NCI-H226 (cell line): ENCODE measurements around the gene BPIFB6.
"Not testable (repeated sequence)": the region's sequence is repeated elsewhere in the genome, so short reads cannot be mapped to it uniquely, and the experiment has no call there.

Source experiments
- DNase-seq: peaks from one replicate; pipeline ENCODE4 v3.0.0-alpha.2; 2015

Gene BPIFB6

GRCh38 chr20:33032555-33032954 lies 1.1 kb downstream of the BPIFB6 start:
- no peak for DNase-seq

GRCh38 chr20:33033381-33033780 lies 1.9 kb downstream of the BPIFB6 start:
- no peak for DNase-seq

GRCh38 chr20:33034115-33034514 lies 2.7 kb downstream of the BPIFB6 start:
- no peak for DNase-seq

- DNase-seq: no peak
Observed at GRCh38 chr20:33034901-33035492, 3.5 kb downstream of the BPIFB6 start.

GRCh38 chr20:33037456-33037855 lies 6.0 kb downstream of the BPIFB6 start:
- DNase-seq: no peak

- DNase-seq: no peak
Observed at GRCh38 chr20:33038243-33038642, 6.8 kb downstream of the BPIFB6 start.

GRCh38 chr20:33042430-33042829 lies 11.0 kb downstream of the BPIFB6 start:
- no peak for DNase-seq

- no peak for DNase-seq
Observed at GRCh38 chr20:33042983-33043730, 11.7 kb downstream of the BPIFB6 start.

GRCh38 chr20:33043731-33044181 lies 12.3 kb downstream of the BPIFB6 start:
- DNase-seq: no peak

GRCh38 chr20:33045129-33045721 lies 13.8 kb downstream of the BPIFB6 start:
- not testable (repeated sequence) for DNase-seq

GRCh38 chr20:33046412-33046811 lies 15.0 kb downstream of the BPIFB6 start:
- no peak for DNase-seq

GRCh38 chr20:33051333-33051732 lies 19.9 kb downstream of the BPIFB6 start:
- no peak for DNase-seq

- DNase-seq: no peak
Observed at GRCh38 chr20:33053291-33054106, 22.1 kb downstream of the BPIFB6 start, which contains the start of gene BPIFB3. Gene BPIFB3, plus strand, starts transcription at chr20:33053903. Its CDS starts 1,533 bp downstream, at chr20:33055436.

GRCh38 chr20:33054381-33054780 lies 22.9 kb downstream of the BPIFB6 start:
- no peak for DNase-seq

GRCh38 chr20:33054791-33055190 lies 23.3 kb downstream of the BPIFB6 start:
- DNase-seq: no peak

- DNase-seq: no peak
Observed at GRCh38 chr20:33059136-33059535, 27.7 kb downstream of the BPIFB6 start.

- no peak for DNase-seq
Observed at GRCh38 chr20:33059741-33060390, 28.4 kb downstream of the BPIFB6 start.

GRCh38 chr20:33061658-33062028 lies 30.2 kb downstream of the BPIFB6 start:
- no peak for DNase-seq

GRCh38 chr20:33062105-33062824 lies 30.8 kb downstream of the BPIFB6 start:
- no peak for DNase-seq

- DNase-seq: no peak
Observed at GRCh38 chr20:33062825-33063149, 31.3 kb downstream of the BPIFB6 start.

GRCh38 chr20:33063271-33063670 lies 31.8 kb downstream of the BPIFB6 start:
- DNase-seq: no peak
